GM12878 (cell line): Measurements from ENCODE around the gene COL4A4. TPM values are rescaled to one million over a fixed set of nuclear protein-coding genes. Genes with fewer than 3 reads are reported as not detected.

Experiments used
- ATAC-seq: fragments of 200-7000 bp; cut with Tn5 transposase; 3 replicates; pipeline ENCODE4 v1.9.1; 2020; ENCODE audit warnings: mild to moderate bottlenecking, moderate library complexity
- BruUV-seq: library from RNA; stranded (reverse); fragments of 400-500 nt; replicated peaks from 2 replicates; lab custom pipeline; 2021; lab: Mats Ljungman, UMichigan
- CTCF ChIA-PET: fragments of 300-600 bp; sonication (Branson Sonifier 250); formaldehyde crosslinking; extraction: SDS; loops from one replicate; lab custom pipeline; 2021; ENCODE audit warnings: inconsistent platforms; lab: Yijun Ruan, JAX
- POLR2A ChIA-PET: fragments of 350-600 bp; formaldehyde crosslinking; extraction: SDS; loops from one replicate; lab custom pipeline; 2021; ENCODE audit warnings: inconsistent platforms; lab: Charles Lee
- RAD21 ChIA-PET: fragments of 300-600 bp; sonication (Branson Sonifier 250); formaldehyde crosslinking; loops from one replicate; lab custom pipeline; 2023; ENCODE audit warnings: antibody characterized with exemption; ENCODE audit not compliant: unreplicated experiment; lab: Charles Lee
- SMC1A ChIA-PET: fragments of 300-600 bp; sonication (Branson Sonifier 250); formaldehyde crosslinking; loops from one replicate; lab custom pipeline; 2023; ENCODE audit not compliant: unreplicated experiment, uncharacterized antibody; lab: Charles Lee
- DNase-seq: peaks from one replicate; pipeline ENCODE4 v3.0.0-alpha.2; 2011; ENCODE audit warnings: low read depth, low spot score
- FAIRE-seq: peaks from 3 replicates; lab custom pipeline; 2011; peaks lifted over from hg19 to GRCh38; lab: Jason Lieb, UNC
- H2AFZ ChIP-seq: 2 replicates; pipeline ENCODE4 v1.6.0; 2011; ENCODE audit warnings: low read depth, low read length, control low read depth; ENCODE audit not compliant: control insufficient read depth
- H3K27ac ChIP-seq: 2 replicates; pipeline ENCODE4 v1.5.1; 2011; ENCODE audit warnings: control low read depth; ENCODE audit not compliant: control insufficient read depth, insufficient read depth
- H3K27me3 ChIP-seq, 2 experiments: replicated peaks in 1 of 2; 2 replicates each; pipeline versions ENCODE4 v1.6.0 to v1.6.1; 2011; ENCODE audit warnings: low read length in 1 of 2; ENCODE audit not compliant: control insufficient read depth in 2 of 2, insufficient read depth in 2 of 2
- H3K36me3 ChIP-seq, 2 experiments: 2 replicates each; pipeline ENCODE4 v1.5.1; 2011; ENCODE audit warnings: low read length in 1 of 2; ENCODE audit not compliant: control insufficient read depth in 2 of 2, insufficient read depth in 2 of 2
- H3K4me1 ChIP-seq: 2 replicates; pipeline ENCODE4 v1.6.1; 2011; ENCODE audit warnings: mild to moderate bottlenecking, low read length, moderate library complexity, mixed read lengths; ENCODE audit not compliant: control insufficient read depth, insufficient read depth
- H3K4me2 ChIP-seq: 2 replicates; pipeline ENCODE4 v1.6.0; 2011; ENCODE audit warnings: control low read depth; ENCODE audit not compliant: control insufficient read depth, insufficient read depth
- H3K4me3 ChIP-seq: fragments of 200-600 bp; sonication (generic); 2 replicates; pipeline ENCODE4 v1.5.1; 2016
- H3K79me2 ChIP-seq: 2 replicates; pipeline ENCODE4 v1.6.0; 2011; ENCODE audit warnings: low read length; ENCODE audit not compliant: control insufficient read depth, insufficient read depth
- H3K9ac ChIP-seq: 2 replicates; pipeline ENCODE4 v1.8.0; 2011; ENCODE audit warnings: low read length, control low read depth, mixed read lengths; ENCODE audit not compliant: control insufficient read depth, insufficient read depth
- H3K9me3 ChIP-seq: replicated peaks from 3 replicates; pipeline ENCODE4 v1.5.1; 2011; ENCODE audit warnings: mild to moderate bottlenecking, low read length; ENCODE audit not compliant: control insufficient read depth, insufficient read depth
- H4K20me1 ChIP-seq: 2 replicates; pipeline ENCODE4 v1.6.0; 2011; ENCODE audit not compliant: control insufficient read depth, insufficient read depth
- ATF7 ChIP-seq: fragments of 450-650 bp; IDR thresholded peaks from 2 replicates; pipeline ENCODE4 v1.6.1; 2016; ENCODE audit warnings: low read depth, mild to moderate bottlenecking
- BHLHE40 ChIP-seq, 2 experiments: fragments of 450-650 bp in 1 of 2; IDR thresholded peaks; 2 replicates each; pipeline ENCODE4 v1.6.1; 2011 to 2017; ENCODE audit warnings: low read depth in 2 of 2, borderline replicate concordance in 1 of 2, improper control_type of control experiment in 1 of 2, low read length in 1 of 2, mild to moderate bottlenecking in 1 of 2
- E4F1 ChIP-seq: fragments of 450-650 bp; IDR thresholded peaks from 2 replicates; pipeline ENCODE4 v1.6.1; 2018; ENCODE audit warnings: borderline replicate concordance, mild to moderate bottlenecking; ENCODE audit not compliant: partially characterized antibody
- HDGF ChIP-seq: fragments of 450-650 bp; IDR thresholded peaks from 2 replicates; pipeline ENCODE4 v1.6.1; 2016; ENCODE audit warnings: antibody characterized with exemption
- NRF1 ChIP-seq: conservative IDR thresholded peaks from 2 replicates; pipeline ENCODE4 v1.6.1; 2011; ENCODE audit warnings: mild to moderate bottlenecking, low read depth, low read length, improper control_type of control experiment
- RAD21 ChIP-seq: IDR thresholded peaks from 2 replicates; pipeline ENCODE4 v1.6.1; 2011; ENCODE audit warnings: mild to moderate bottlenecking, low read depth, low read length, moderate library complexity; ENCODE audit not compliant: insufficient read depth
- REST ChIP-seq: IDR thresholded peaks from 2 replicates; pipeline ENCODE4 v1.6.1; 2012; ENCODE audit warnings: mild to moderate bottlenecking, low read depth, low read length
- RUNX3 ChIP-seq: IDR thresholded peaks from 2 replicates; pipeline ENCODE4 v1.6.1; 2012; ENCODE audit warnings: low read length, inconsistent platforms
- SIN3A ChIP-seq: IDR thresholded peaks from 2 replicates; pipeline ENCODE4 v1.6.1; 2012; ENCODE audit warnings: low read depth, low read length, improper control_type of control experiment
- SRF ChIP-seq, 2 experiments: IDR thresholded peaks; 2 replicates each; pipeline ENCODE4 v1.6.1; 2011; ENCODE audit warnings: low read depth in 2 of 2, low read length in 2 of 2, mild to moderate bottlenecking in 1 of 2, moderate library complexity in 1 of 2
- YBX1 ChIP-seq: fragments of 450-650 bp; IDR thresholded peaks from 2 replicates; pipeline ENCODE4 v1.6.1; 2016; ENCODE audit warnings: antibody characterized with exemption
- ZSCAN29 ChIP-seq: fragments of 450-650 bp; IDR thresholded peaks from 2 replicates; pipeline ENCODE4 v1.6.1; 2017; ENCODE audit warnings: mild to moderate bottlenecking, moderate library complexity
- whole genome bisulfite sequencing: methylation state at CpG from one replicate; pipeline ENCODE4 v1.1.6; 2016; ENCODE audit warnings: low lambda C conversion rate; ENCODE audit not compliant: insufficient replicate concordance, insufficient coverage; ENCODE audit errors: missing lambda C conversion rate; 5-methylcytosine and 5-hydroxymethylcytosine counted together
- in situ Hi-C: fragments of 300-500 bp; cut with MboI; formaldehyde crosslinking; loops from 9 replicates; pipeline ENCODE4 v1.14.3; 2018; ENCODE audit warnings: mixed read lengths
- intact Hi-C: fragments of 100-400 bp; cut with micrococcal nuclease; formaldehyde crosslinking; loops from one replicate; pipeline ENCODE4 v1.14.2; 2022; ENCODE audit not compliant: unreplicated experiment
- polyA plus RNA-seq, 11 experiments: library from polyadenylated mRNA; depleted of rRNA in 4 of 11; unstranded in 6 of 11; stranded (reverse) in 5 of 11; fragments of >200 nt; fragmentation: Nextera tagmentation in 4 of 11; fragmentation: Illumina TruSeq in 1 of 11; extraction: Ambion mirVana in 4 of 11; extraction: Trizol in 1 of 11; gene quantifications; 1 replicate in 1 of 11; 2 replicates in 10 of 11; pipeline versions ENCODE4 v1.2.1 to v1.2.3, GENCODE V29; 2011 to 2016; ENCODE audit warnings: inconsistent platforms in 2 of 11, missing spikeins in 2 of 11, low read depth in 1 of 11
- total RNA-seq, 4 experiments: library from RNA; depleted of rRNA in 3 of 4; stranded (reverse); fragments of >200 nt in 3 of 4; fragmentation: Illumina TruSeq in 1 of 4; extraction: Trizol in 1 of 4; gene quantifications; 2 replicates each; pipeline versions ENCODE4 v1.2.1 to v1.2.3, GENCODE V29; 2013 to 2021

The COL4A4 gene
- total and polyA plus RNA-seq, 10 of the 15 experiments (the other 5 are each of a cell fraction or from before 2014, with no cell fraction given) = 0.19 to 4.0 (median 2.1) TPM

DNA sequence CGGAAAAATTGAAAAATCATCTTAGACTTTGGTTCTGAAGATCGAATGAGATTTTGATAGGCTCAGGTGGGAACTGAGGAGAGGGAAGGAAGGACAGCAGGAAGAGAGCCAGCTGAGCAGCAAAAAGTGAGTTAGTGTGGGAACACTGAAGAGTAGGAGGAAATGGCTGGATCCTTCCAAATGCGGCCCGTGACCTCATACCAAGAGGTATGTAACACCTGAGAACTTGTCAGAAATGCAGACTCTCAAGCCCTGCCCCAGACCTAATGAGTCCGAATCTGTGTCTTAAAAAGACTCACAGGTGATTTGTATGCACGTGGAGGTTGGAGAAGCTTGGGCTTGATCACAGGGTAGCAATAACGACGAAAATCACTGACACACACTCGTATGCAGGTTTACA lies 42.4 kb upstream of the COL4A4 start (continued):
- no peak for TF ChIP-seq REST
- no peak for TF ChIP-seq HDGF
- no peak for TF ChIP-seq NRF1
- TF ChIP-seq ATF7 = no peak

GRCh38 chr2:227205701-227206100 lies 41.7 kb upstream of the COL4A4 start:
- H3K4me1 ChIP-seq = no peaks in the 10 kb centered on the region
- SMC1A ChIA-PET = interaction anchor here (1.1 to 1.9 kb wide), 2 partner anchors 32 to 34 kb away, joined by 3 to 4 read pairs; no protein-coding TSS in a partner anchor
- FAIRE-seq = no peak
- 72% methylated on average over 4 of the region's 4 CpGs for WGBS
- TF ChIP-seq BHLHE40 (IDR thresholded peaks at IDR 0.05; ENCODE audit: borderline replicate concordance in 1 of 2, low read depth in 2 of 2, low read length in 1 of 2) (no peak), RAD21 (no peak), SIN3A (no peak), ZSCAN29 (no peak), SRF (IDR thresholded peaks at IDR 0.05; ENCODE audit: low read depth in 2 of 2, low read length in 2 of 2) (no peak), RUNX3 (no peak), E4F1 (no peak), YBX1 (no peak)
- TF ChIP-seq, all 136 proteins: peak for 0
- Histone ChIP-seq H3K9me3 (no peaks in the 10 kb centered on the region), H3K79me2 (no peaks in the 10 kb centered on the region), H3K4me2 (no peak overlapping the region), H4K20me1 (no peaks in the 10 kb centered on the region), H3K27ac (no peak overlapping the region), H3K4me3 (no peak overlapping the region), H3K36me3 (no peaks in the 10 kb centered on the region), H3K27me3 (no peaks in the 10 kb centered on the region), H2AFZ (no peak overlapping the region), H3K9ac (no peak overlapping the region)
- in situ Hi-C loops (no loop called here), intact Hi-C loops (no loop called here)
- no TSS peak for BruUV-seq
- no peak for ATAC-seq
- DNase-seq = no peak
- ChIA-PET POLR2A (no interaction called here), RAD21 (no interaction called here), CTCF (interaction anchor here (1.0 kb wide), 1 partner anchor 32 kb away, joined by 4 read pairs; no protein-coding TSS in a partner anchor)
